SIG-M5 treated with dmso at 0.1 percent for 504 hours (cell line): Measurements from ENCODE around the gene COX5B.

Experiments used
- DNase-seq: peaks from one replicate; lab custom pipeline; 2025; ENCODE audit not compliant: unreplicated experiment; lab: John Stamatoyannopoulos, UW

Gene COX5B

DNA sequence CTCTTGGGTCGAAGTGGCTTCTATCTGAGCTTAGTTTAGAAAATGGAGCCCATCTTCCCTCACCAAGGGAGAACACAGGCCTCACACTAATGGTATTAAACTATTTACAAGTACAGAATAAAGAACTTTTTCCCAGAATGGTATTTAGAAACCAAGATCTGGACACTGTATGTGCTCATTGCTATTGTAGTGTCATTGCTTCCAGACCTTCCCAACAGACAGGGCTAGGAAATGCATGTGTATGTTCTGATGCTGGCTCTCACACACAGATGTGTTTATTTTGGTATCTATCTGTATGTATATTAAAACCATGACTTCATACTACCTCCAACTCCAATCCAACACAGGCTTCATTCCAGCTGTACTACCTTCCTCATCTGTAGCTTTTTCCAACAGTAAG, 8.0 kb downstream of the COX5B start:
- DNase-seq: no peak

DNA sequence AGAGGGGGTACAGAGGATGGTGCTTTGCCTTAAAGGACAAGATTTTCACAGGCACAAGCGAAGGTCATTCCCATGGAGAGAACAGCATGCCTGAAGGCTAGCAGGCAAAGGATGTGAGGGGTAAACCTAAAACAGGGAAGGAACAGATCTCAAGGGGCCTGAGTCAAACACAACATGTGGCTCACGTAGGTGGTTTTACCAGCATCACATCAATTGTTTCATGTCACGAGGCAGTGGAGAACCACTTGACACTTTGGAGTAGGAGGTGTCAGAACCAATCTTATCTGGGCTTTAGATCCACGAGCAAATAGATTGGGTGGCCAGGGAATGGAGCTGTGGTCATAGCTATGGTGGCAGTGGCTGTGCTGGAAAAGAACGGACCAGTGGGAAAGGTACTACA, 8.4 kb downstream of the COX5B start:
- no peak for DNase-seq

DNA sequence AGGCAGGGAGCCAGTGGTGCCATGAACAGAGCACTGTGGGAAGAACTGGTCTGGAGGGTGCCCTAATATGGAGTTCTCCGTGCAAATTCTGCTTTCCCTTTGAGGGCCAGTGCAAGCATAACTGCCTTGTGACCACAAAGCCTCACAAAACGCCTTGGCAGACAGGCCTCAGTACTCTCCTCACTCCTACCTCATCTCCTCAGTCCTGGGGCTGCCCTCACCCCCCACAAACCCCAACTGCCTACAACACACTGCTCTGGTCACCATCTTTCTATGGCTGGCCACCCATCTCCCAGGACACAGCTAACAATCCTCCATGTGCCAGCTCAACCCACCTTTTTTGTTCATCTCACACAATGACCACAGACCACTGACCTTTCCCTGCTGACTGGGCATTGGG, 8.9 kb downstream of the COX5B start:
- no peak for DNase-seq

DNA sequence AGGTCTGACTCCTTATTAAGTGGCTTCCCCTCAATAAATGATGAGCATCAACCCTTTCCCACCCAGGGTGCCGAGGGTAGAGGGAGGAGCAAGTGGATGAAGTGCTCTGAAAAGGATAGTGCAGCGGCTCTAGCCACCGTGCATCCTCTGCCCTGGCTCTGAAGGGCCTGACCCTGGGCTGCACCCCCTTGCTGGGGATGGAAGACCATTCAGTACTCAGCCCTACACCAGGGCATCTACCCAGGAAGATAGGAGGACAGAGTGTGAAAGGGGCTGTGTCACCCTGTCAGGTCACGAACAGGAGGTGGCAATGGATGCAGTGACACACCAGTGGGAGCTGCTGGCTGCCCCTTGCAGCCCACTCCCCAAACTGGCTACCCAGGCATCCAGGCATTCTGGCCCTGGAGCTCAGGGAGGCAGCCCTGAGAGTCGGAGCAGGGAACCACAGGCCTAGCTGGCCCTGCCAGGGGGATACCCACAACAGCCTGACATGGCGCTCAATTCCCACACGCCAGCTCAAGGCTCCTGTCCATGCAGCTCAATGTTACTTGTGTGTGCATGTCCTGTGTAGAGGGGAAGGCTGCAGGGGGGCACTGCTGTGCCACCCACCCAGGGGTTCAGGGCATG, 10.4 kb downstream of the COX5B start:
- no peak for DNase-seq

DNA sequence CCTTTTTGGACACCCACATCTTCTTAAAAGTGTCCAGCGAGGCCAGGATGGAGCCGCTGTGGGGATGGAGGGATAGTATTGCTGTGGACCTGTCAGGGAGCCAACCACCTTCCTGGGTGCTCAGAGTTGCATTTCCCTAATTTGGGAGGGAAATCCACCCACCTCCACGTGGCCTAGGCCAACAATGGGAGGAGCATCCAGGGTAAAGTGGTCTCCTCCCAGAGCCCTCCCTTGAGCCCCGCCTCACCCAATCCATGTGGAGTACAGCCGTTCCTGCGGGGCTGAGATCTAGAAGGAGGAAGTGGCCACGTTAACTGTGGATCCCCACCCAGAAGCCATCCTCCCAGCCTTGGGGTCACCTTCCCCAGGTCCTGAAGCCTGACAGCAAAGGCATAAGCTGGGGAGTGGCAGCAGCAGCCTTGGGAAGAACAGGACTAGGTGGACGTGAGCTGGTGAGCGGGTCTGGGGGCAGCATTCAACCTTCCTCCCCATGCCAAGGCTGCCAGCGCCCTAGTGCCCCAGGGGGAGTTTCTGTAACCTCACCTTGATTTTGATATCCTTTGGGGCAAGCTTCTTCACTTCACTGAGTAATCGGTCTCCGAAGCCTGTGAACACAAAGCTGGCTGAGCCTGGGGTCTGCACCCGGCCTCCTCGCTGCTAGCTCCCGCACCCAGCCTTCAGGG, 11.2 kb downstream of the COX5B start:
- DNase-seq: no peak

DNA sequence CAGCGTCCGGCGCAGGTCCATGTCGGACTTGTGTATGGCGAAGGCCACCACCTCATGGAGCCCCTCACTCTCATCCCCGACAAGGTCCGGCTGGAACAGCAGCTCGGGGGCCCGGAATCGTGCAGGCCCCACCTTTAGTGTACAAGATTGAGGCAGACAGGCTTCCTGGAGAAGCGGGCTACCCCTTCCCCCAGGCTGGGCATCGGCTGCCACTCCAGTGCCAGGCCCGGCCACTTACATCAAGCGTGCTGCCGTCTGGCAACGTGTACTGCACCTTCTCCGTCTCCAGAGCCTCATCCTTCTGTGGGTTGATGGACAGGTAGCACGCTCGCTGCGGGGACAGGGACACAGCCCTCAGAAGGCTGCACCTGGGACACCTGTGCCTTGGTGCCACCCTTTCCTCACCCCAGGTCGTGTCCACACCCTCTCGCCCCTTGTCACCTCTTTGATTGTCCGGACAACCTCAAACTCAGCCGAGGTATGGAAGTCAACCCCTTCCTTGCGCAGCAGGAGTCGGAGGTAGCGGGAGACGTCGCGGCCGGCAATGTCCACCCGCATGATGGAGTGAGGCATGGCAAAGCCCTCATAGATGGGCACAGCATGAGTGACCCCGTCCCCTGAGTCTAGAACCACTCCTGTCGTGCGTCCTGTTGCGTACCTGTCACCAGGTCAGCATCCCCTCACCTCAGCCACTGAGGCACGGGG, 12.3 kb downstream of the COX5B start:
- no peak for DNase-seq

DNA sequence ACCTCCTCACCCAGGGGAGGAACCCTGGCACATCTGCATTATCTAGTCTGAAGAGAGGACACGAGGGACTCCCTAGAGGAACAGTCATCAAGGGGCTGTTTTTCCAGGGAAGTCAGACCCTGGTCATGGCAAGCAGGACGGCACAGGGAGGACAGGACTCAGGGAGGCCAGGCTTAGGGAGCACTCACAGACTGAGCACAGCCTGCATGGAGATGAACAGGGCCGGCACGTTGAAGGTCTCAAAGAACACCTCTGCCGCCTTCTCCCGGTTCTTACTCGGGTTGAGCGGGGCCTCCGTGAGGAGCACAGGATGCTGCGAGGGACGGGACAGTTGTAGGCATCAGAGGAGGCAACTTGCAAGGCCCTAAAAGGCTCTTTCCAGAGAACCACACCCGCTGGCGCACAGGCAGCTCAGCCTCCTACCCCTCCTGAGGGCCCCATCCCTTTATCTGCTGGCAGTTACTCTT, 12.9 kb downstream of the COX5B start:
- no peak for DNase-seq

DNA sequence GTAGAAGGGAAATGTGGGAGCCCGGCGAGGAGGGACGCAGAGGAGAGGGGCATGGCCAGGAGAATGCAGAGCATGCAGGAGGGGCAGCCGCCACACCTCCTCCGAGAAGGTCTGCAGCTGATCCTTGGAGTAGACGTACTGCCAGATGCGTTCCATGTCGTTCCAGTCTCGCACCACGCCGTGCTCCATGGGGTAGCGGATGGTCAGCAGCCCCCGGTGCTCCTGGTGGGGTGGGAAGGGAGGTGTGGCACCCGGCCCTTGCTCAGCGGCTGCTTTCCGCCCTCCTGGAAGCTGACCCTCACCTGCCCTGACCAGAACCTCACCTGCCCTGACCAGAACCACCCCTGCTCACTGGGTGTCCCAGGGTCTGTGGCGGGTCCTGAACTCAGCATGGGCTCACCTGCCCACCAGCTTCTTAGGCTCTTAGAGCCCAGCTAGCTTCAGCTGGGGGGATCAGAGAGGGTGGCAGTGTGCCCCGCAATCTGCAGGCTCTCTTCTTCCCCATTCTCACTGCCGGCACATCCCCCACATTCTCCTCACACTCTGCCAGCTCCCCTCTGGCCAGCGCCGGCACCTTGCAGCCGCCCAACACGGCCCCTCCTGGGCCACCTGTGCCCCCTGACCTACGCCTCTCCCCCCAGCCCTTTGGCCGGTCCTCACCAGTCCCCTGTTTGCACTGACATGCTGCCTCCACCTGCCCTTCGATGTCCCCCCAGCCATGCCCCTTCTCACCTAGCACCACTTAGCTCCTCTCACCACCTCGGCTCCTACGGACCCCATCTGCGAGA, 13.6 kb downstream of the COX5B start:
- DNase-seq: no peak

DNA sequence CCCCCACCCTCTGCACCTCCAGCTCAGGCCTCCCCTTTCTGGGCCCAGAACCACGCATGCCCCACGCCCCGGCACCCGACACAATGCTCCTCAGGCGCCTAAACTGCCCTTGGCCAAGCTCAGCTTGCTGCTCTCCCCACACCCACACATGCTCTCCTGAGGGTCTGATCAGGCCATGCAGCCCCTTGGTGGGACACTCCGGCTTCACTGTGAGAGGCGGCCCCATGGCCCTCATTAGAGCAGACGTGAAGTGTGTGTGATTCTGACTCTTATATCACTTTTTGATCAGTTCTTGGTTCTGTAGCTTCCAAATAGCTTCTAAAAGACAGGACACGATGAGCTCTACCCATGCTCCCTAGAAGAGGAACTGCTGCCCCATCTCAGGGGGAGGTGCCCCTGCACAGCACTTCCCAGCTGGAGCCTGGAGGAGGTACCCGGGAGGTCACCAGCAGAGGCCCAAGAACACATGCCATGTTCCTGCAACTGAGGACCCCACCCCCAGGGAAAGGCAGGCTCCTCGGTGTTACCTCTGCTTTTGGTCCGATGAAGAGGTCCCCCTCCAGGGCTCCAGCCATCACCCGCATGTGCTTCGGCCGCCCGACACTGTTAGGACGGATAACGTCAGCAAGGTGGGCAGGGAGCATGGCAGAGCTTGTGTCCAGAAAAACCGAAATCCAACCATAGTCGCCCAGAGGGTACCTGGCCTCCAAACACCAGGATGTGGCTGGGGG, 14.3 kb downstream of the COX5B start:
- DNase-seq: no peak

DNA sequence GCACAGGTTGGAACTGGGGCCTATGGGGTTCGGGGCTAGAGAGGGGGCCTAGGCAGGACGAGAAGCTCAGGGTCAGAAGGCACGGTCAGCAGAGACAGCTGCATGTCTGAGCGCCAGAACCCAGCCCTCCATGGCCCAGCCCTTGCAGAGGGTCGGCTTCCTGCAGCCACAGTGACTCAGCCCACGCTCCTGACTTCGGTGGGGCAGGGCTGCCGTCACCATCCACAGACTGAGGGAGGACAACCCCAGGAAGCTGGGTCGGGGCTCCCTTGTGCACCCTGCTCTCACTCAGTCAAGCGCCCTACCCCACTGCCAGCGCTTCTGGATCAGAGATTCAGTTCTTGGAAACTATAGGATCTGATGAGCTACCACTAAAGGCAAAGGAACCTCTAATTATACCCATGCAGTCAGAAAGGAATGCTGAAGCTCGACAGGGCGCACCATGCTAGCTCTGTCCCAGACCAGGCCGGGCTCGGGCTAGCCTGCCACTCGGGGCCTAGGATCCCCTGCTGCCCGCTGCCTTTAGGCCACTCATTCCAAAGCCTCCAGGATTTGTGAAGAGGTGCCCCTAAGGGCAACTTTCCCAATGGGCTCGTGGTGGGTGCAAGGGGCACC, 15.0 kb downstream of the COX5B start:
- DNase-seq: no peak

DNA sequence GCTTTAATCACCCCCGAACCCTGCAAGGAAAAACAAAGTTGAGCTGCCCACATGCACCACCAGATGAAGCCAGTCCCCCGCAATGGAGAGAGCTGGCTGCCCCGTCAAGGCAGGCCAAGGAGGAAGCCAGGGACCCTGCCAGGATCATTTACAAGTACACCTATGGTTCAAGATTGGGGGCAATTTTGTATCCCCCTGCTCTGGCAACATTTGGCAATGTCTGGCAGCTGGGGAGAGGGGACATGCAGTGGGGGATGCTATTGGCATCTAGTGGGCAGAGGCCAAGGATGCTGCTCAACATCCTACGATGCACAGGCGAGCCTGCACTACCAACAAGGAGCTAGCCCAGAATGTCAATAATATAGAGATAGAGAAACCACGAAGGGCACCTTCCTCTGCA, 16.1 kb downstream of the COX5B start:
- no peak for DNase-seq

DNA sequence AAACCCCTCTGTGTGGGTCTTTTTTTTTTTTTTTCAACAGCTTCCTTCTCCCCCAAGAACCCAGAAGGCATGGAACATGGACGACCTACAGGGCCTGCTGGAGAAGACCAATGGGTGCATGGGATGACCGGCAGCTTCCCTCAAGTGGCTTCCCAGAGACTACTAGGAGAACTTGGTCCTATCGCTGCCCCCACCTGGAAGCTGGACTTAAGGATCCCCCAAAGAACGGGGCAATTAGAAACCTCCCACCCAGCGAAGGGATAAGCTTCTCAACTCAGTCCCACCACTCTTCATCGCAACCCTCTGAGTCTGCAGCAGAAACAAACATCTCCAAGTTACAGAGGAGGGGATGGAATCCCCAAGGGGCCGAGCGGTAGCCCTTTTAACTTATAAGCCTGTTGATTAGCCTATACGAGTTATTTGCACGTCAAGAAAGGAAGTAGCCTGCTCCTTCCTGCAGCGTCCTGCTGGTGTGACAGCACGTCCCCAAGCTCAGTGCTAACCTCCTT, 16.6 kb downstream of the COX5B start:
- no peak for DNase-seq

DNA sequence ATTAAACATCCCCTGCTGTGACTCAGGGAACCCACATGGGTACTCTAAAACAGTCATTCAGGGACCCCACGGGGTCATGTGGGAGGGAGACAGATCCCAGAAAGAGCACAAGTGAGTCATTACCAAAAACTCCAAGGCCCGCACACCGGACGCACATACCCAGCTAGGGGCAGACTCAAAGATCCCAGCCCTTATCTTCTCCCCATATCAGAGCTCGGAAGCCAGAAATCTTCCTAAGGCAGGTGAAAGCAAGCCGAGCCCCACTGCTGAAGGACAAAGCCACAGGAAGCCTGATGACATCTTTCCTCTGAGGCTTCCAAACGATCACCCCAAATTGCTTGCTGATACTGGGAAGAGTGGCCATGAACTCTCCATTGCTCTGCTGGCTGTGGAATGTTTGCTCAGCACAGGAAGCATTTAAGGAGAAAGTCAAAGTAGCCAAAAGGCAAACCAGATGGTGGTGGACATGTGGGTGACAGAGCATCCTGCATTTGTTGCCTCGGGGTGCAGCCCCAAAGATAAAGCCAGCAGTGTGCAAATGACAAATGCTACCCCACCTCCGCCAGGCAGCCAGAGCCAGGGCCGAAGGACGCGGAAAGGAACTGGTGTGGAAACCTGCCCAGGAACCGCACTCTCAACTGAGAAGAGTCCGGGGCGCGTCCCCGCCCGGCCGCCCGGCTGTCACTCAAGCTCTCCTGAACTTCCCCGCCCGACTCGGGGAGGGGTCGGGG, 17.2 kb downstream of the COX5B start:
- peak; percentile 87 for DNase-seq

DNA sequence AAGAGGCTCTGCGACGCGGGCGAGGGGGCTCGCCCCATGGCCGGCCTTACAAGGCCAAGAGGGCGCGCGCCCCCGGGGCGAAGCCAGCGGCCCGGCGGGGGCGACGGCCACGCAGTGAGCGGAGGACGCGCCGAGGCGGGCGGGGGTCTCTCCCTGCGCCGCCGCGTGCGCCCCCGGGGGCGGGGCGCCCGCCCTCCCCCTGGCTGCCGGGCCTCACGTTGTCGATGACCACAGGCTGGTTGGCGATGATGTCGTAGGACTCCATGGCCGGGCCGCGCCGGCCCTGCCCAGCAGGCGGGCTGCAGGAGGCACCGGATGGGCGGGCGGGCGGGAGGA, 17.7 kb downstream of the COX5B start:
- no peak for DNase-seq

DNA sequence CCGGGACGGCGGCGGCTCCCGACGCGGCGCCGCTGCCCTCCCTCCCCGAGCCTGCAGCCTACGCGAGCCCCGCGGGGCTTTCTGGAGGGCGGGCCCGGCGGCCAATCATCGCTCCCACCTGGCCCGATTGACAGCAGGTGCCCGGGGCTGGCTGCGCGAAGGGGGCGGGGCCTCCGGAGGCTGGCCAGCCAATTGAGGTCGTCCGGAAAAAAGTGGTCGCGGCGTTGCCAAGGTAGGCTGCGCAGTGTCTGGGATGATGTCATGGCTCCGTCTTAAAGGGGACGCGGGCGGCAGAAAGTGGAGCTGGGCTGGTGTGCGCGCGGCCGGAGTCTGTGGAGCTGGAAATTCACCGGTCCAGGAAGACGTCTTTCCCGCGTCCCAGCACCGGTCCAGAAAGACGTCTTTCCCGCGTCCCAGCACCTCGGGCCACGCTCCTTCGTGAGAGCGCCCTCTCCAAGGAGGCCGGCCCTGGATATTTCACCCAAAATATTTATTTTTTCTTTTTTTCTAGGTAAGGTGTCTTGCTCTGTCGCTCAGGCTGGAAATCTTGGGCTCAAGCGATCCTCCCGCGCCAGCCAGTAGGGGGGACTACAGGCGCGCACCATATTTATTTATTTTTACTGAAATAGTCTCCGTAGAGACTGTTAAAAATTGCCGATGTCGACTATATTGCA, 18.2 kb downstream of the COX5B start, which contains the start of gene ACTR1B:
TSS of gene ACTR1B (minus strand) at position 83 of the 674 bp plus-strand sequence. CDS start 154 bp downstream, outside the sequence.
- peak; percentile 99 for DNase-seq

DNA sequence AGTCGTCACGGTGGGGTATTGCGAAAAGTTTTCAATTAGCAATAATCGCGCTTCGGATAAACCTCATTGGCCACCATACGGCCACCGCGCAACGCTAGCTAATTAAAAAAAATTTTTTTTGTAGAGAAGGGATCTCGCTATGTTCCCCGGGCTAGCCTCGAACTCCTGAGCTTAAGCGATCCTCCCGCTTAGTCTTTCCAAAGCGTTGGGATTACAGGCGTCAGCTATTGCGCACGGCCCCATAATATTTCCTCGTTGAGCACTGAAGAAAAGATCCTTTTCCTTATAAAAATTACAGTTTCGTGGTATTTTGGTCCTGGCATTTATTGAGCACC, 18.7 kb downstream of the COX5B start:
- no peak for DNase-seq

DNA sequence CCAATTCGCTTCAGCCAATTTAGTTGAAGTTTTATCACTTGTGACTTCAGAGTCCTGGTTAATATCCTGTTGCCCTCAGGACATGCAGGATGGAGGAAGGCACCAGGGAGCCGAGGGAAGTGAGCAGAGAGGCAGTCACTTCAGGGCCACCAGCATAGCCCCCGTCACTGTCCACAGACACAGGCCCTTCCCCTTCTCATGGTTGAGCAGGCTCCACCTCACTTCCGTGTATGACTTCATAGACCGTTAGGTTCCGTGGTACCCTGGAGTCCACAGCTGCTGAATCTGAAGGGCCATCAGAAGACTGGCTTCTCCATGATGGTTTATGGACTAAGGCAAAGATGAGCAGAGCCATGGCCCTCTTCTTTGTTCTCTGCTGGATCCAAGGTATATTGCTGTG, 23.6 kb downstream of the COX5B start, which contains the start of gene C2orf92:
TSS of gene C2orf92 (plus strand) at position 266 of the 400 bp plus-strand sequence. CDS start at position 342, 76 bp downstream.
- DNase-seq: no peak

DNA sequence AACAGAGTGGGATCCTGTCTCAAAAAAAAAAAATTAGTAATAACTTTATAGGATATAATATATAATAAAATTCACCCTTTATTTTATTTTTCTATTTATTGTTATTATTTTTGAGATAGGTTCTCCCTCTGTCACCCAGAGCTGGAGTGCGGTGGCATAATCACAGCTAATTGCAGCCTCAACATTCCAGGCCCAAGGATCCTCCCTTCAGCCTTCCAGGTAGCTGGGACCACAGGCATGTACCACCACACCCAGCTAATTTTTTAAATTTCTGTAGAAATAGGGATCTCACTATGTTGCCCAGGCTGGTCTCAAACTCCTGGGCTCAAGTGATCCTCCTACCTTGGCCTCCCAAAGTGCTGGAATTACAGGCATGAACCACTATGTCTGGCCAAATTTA, 24.6 kb downstream of the COX5B start:
- DNase-seq: no peak

DNA sequence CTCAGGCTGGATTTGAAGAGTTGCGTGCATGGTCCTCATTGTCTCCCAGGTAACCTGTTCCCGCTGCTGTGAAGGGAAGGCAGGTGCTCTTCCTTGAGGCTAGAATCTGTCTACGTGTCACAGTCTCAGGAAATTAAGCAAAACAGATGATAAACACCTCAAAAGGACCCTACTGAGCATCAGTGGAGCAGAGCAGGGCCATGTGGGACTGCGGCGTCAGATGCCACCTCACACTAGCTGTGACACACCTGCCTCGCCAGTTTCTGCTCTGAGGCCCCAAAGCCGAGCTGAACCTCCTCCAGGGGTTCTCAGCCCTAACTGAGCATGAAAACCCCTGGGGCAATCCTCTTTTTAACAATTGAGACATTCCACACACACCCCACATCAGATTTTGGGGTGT, 25.7 kb downstream of the COX5B start:
- no peak for DNase-seq
